Suprapubic skin (tissue), 4 donors: ENCODE data around the gene PTTG1IP.
A peak's percentile ranks its signal among the peaks of the same experiment; 100 is the strongest.

ENCODE experiments used
- EP300 ChIP-seq: sonication (generic); formaldehyde crosslinking; IDR thresholded peaks from one replicate; pipeline ENCODE4 v1.6.1; 2017; ENCODE audit warnings: antibody characterized with exemption
- POLR2A ChIP-seq, 2 donors: fragments of 450-650 bp; IDR thresholded peaks; one replicate each; pipeline ENCODE4 v1.6.1; 2017; ENCODE audit warnings: antibody characterized with exemption in 2 of 2, mild to moderate bottlenecking in 2 of 2, moderate library complexity in 2 of 2
- POLR2AphosphoS5 ChIP-seq, 3 donors: sonication (generic); formaldehyde crosslinking; IDR thresholded peaks; one replicate each; pipeline ENCODE4 v1.6.1; 2017; ENCODE audit warnings: antibody characterized with exemption in 3 of 3
- TF ChIP-seq, protein P1 (sequence below), 2 donors: fragments of 200-600 bp in 1 of 2; fragments of 450-650 bp in 1 of 2; sonication (generic) in 1 of 2; IDR thresholded peaks; one replicate each; pipeline ENCODE4 v1.5.1; 2016 to 2019; ENCODE audit warnings: antibody characterized with exemption in 2 of 2, mild to moderate bottlenecking in 1 of 2, moderate library complexity in 1 of 2

- TF ChIP-seq, protein P1, sequence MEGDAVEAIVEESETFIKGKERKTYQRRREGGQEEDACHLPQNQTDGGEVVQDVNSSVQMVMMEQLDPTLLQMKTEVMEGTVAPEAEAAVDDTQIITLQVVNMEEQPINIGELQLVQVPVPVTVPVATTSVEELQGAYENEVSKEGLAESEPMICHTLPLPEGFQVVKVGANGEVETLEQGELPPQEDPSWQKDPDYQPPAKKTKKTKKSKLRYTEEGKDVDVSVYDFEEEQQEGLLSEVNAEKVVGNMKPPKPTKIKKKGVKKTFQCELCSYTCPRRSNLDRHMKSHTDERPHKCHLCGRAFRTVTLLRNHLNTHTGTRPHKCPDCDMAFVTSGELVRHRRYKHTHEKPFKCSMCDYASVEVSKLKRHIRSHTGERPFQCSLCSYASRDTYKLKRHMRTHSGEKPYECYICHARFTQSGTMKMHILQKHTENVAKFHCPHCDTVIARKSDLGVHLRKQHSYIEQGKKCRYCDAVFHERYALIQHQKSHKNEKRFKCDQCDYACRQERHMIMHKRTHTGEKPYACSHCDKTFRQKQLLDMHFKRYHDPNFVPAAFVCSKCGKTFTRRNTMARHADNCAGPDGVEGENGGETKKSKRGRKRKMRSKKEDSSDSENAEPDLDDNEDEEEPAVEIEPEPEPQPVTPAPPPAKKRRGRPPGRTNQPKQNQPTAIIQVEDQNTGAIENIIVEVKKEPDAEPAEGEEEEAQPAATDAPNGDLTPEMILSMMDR (IDR thresholded peaks at IDR 0.05), result peak; percentile 20 to 62
- TF ChIP-seq POLR2A (IDR thresholded peaks at IDR 0.05) (no peak), EP300 (no peak), POLR2AphosphoS5 (IDR thresholded peaks at IDR 0.05) (no peak)
Measured at GRCh38 chr21:44911384-44912157, 38.1 kb upstream of the PTTG1IP start.
